Fibroblast of villous mesenchyme (primary cell): ENCODE results near the gene IL4R. TPM values are rescaled to one million over a fixed set of nuclear protein-coding genes. Genes with fewer than 3 reads are reported as not detected.
"Not testable (repeated sequence)": the region's sequence is repeated elsewhere in the genome, so short reads cannot be mapped to it uniquely, and the experiment has no call there.

Experiments
- DNase-seq: peaks from one replicate; pipeline ENCODE4 v3.0.0-alpha.2; 2010; ENCODE audit warnings: low read depth
- H3K4me3 ChIP-seq: 2 replicates; pipeline ENCODE4 v1.5.1; 2011; ENCODE audit warnings: low read depth, mild to moderate bottlenecking, low read length
- CTCF ChIP-seq: IDR thresholded peaks from 2 replicates; pipeline ENCODE4 v1.5.1; 2012; ENCODE audit warnings: low read depth, mild to moderate bottlenecking, low read length; ENCODE audit not compliant: insufficient read depth
- total RNA-seq: library from RNA; depleted of rRNA; stranded (reverse); fragments of >200 nt; gene quantifications from 2 replicates; pipeline ENCODE4 v1.2.3, GENCODE V29; 2012

Gene IL4R
- total RNA-seq, 1 donor, result 25.0 TPM

- TF ChIP-seq CTCF, result no peak
- peak overlapping the region; percentile 84 for H3K4me3 ChIP-seq
- no peak for DNase-seq
These were observed 44.2 kb upstream of the IL4R start for GRCh38 chr16:27269300-27270150.

GRCh38 chr16:27270349-27270748, 43.4 kb upstream of the IL4R start:
- TF ChIP-seq CTCF, result no peak
- no peak for DNase-seq
- no peak overlapping the region for H3K4me3 ChIP-seq

GRCh38 chr16:27272076-27272475, 41.7 kb upstream of the IL4R start:
- H3K4me3 ChIP-seq, result no peak overlapping the region
- no peak for DNase-seq
- TF ChIP-seq CTCF, result no peak

GRCh38 chr16:27272697-27273096, 41.1 kb upstream of the IL4R start:
- H3K4me3 ChIP-seq, DNase-seq: not testable (repeated sequence)

- no peak for DNase-seq
- no peak overlapping the region for H3K4me3 ChIP-seq
- no peak for TF ChIP-seq CTCF
These were observed 40.5 kb upstream of the IL4R start for GRCh38 chr16:27273330-27273669.

- no peak overlapping the region for H3K4me3 ChIP-seq
- no peak for DNase-seq
- no peak for TF ChIP-seq CTCF
These were observed 39.9 kb upstream of the IL4R start for GRCh38 chr16:27273670-27274423.

- not testable (repeated sequence) for H3K4me3 ChIP-seq, DNase-seq
These were observed 39.3 kb upstream of the IL4R start for GRCh38 chr16:27274424-27274874.

GRCh38 chr16:27275394-27275793, 38.4 kb upstream of the IL4R start:
- no peak for DNase-seq
- no peak overlapping the region for H3K4me3 ChIP-seq
- TF ChIP-seq CTCF, result no peak
